Caco-2 (cell line): ENCODE results near the gene CDC42BPG. TPM values are rescaled to one million over a fixed set of nuclear protein-coding genes. Genes with fewer than 3 reads are reported as not detected.

Experiments
- BruUV-seq: library from RNA; stranded (reverse); fragments of 400-500 nt; replicated peaks from 2 replicates; lab custom pipeline; 2021; lab: Mats Ljungman, UMichigan
- CTCF ChIA-PET: fragments of 300-600 bp; sonication (Branson Sonifier 250); formaldehyde crosslinking; loops from one replicate; lab custom pipeline; 2022; ENCODE audit warnings: antibody characterized with exemption; lab: Charles Lee
- POLR2A ChIA-PET: fragments of 300-600 bp; sonication (Branson Sonifier 250); formaldehyde crosslinking; loops from one replicate; lab custom pipeline; 2022; ENCODE audit warnings: antibody characterized with exemption; lab: Charles Lee
- DNase-seq, 2 experiments: peaks; one replicate each; pipeline versions ENCODE4 v3.0.0 to v3.0.0-alpha.2; 2020 to 2022
- H3K27me3 ChIP-seq: replicated peaks from 2 replicates; pipeline ENCODE4 v1.6.0; 2011; ENCODE audit warnings: low read length; ENCODE audit not compliant: control insufficient read depth, insufficient read depth
- H3K36me3 ChIP-seq: 2 replicates; pipeline ENCODE4 v1.5.1; 2011; ENCODE audit warnings: low read length; ENCODE audit not compliant: control insufficient read depth, insufficient read depth
- H3K4me1 ChIP-seq: fragments of 250-450 bp; sonication (Bioruptor Pico); 2 replicates; pipeline ENCODE4 v1.5.1; 2020; ENCODE audit warnings: mild to moderate bottlenecking
- H3K4me3 ChIP-seq: 2 replicates; pipeline ENCODE4 v1.5.1; 2011; ENCODE audit warnings: low read depth, mild to moderate bottlenecking, control low read depth, low read length
- H3K9me3 ChIP-seq: fragments of 250-450 bp; sonication (Bioruptor Pico); 2 replicates; pipeline ENCODE4 v1.5.1; 2020; ENCODE audit warnings: mild to moderate bottlenecking, moderate library complexity
- H3K27ac Mint-ChIP-seq: one replicate; pipeline ENCODE4 v1.8.0; 2022; ENCODE audit warnings: mixed read lengths; ENCODE audit not compliant: unreplicated experiment
- H3K27me3 Mint-ChIP-seq: one replicate; pipeline ENCODE4 v1.8.0; 2022; ENCODE audit warnings: mixed read lengths; ENCODE audit not compliant: insufficient read depth, unreplicated experiment
- H3K36me3 Mint-ChIP-seq: one replicate; pipeline ENCODE4 v1.8.0; 2022; ENCODE audit warnings: mild to moderate bottlenecking, mixed read lengths; ENCODE audit not compliant: insufficient read depth, unreplicated experiment
- H3K4me1 Mint-ChIP-seq: one replicate; pipeline ENCODE4 v1.8.0; 2022; ENCODE audit warnings: low read depth, mixed read lengths; ENCODE audit not compliant: unreplicated experiment
- H3K4me3 Mint-ChIP-seq: one replicate; pipeline ENCODE4 v1.8.0; 2022; ENCODE audit warnings: mild to moderate bottlenecking, moderate library complexity, mixed read lengths; ENCODE audit not compliant: unreplicated experiment
- H3K9me3 Mint-ChIP-seq: one replicate; pipeline ENCODE4 v1.8.0; 2022; ENCODE audit warnings: mixed read lengths; ENCODE audit not compliant: unreplicated experiment
- CTCF ChIP-seq, 2 experiments: fragments of 200-600 bp in 1 of 2; IDR thresholded peaks; 1 replicate in 1 of 2; 2 replicates in 1 of 2; pipeline versions ENCODE4 v1.5.1 to v1.8.0; 2011 to 2022; ENCODE audit warnings: antibody characterized with exemption in 1 of 2, control low read depth in 1 of 2, inconsistent platforms in 1 of 2, low read depth in 1 of 2, low read length in 1 of 2, mild to moderate bottlenecking in 1 of 2, moderate library complexity in 1 of 2; ENCODE audit not compliant: insufficient read depth in 1 of 2, severe bottlenecking in 1 of 2, unreplicated experiment in 1 of 2
- intact Hi-C: fragments of 100-400 bp; cut with micrococcal nuclease; formaldehyde crosslinking; loops from one replicate; pipeline ENCODE4 v1.10.0; 2022; ENCODE audit not compliant: unreplicated experiment
- total RNA-seq: library from RNA; stranded (reverse); gene quantifications from 2 replicates; pipeline ENCODE4 v1.2.3, GENCODE V29; 2022

CDC42BPG gene
- total RNA-seq, 1 experiment from 2014 or later, result 29.1 TPM

- ChIA-PET CTCF (no interaction called here), POLR2A (no interaction called here)
- intact Hi-C loops, result loop anchor here (2.0 to 5.0 kb wide), 3 partner anchors 23 to 91 kb away; partner anchors contain the start of genes CDC42BPG and SF1
- TF ChIP-seq CTCF (IDR thresholded peaks at IDR 0.05; ENCODE audit: insufficient read depth in 1 of 2, low read depth in 1 of 2, low read length in 1 of 2, severe bottlenecking in 1 of 2, unreplicated experiment in 1 of 2), result no peak
- Mint-ChIP-seq H3K4me3 (peak overlapping the region; percentile 87), H3K27me3 (no peaks in the 10 kb centered on the region), H3K27ac (no peak overlapping the region), H3K4me1 (peaks cover 9% of the 10 kb centered on the region), H3K36me3 (peaks cover 16% of the 10 kb centered on the region), H3K9me3 (no peaks in the 10 kb centered on the region)
- no peak for DNase-seq
- Histone ChIP-seq H3K4me3 (no peak overlapping the region), H3K4me1 (peaks cover 20% of the 10 kb centered on the region), H3K36me3 (peaks cover 2% of the 10 kb centered on the region; the same call in 1 of the 2 replicates), H3K9me3 (no peaks in the 10 kb centered on the region), H3K27me3 (no peaks in the 10 kb centered on the region)
- no TSS peak for BruUV-seq
Measured at GRCh38 chr11:64801561-64802369, 42.7 kb downstream of the CDC42BPG start.

- intact Hi-C loops, result loop anchor here (5.0 kb wide), 2 partner anchors 41 to 91 kb away; partner anchors contain the start of gene CDC42BPG
- no peaks in the 10 kb centered on the region for H3K9me3 Mint-ChIP-seq
- no peak overlapping the region for H3K4me3 Mint-ChIP-seq
- no peak overlapping the region for H3K4me3 ChIP-seq
- ChIA-PET POLR2A (no interaction called here), CTCF (no interaction called here)
- no peaks in the 10 kb centered on the region for H3K27me3 ChIP-seq
- TF ChIP-seq CTCF (IDR thresholded peaks at IDR 0.05; ENCODE audit: insufficient read depth in 1 of 2, low read depth in 1 of 2, low read length in 1 of 2, severe bottlenecking in 1 of 2, unreplicated experiment in 1 of 2), result no peak
- H3K27ac Mint-ChIP-seq, result no peak overlapping the region
- peaks cover 20% of the 10 kb centered on the region for H3K4me1 ChIP-seq
- peaks cover 16% of the 10 kb centered on the region for H3K36me3 Mint-ChIP-seq
- no peak for DNase-seq
- H3K27me3 Mint-ChIP-seq, result no peaks in the 10 kb centered on the region
- H3K4me1 Mint-ChIP-seq, result peaks cover 9% of the 10 kb centered on the region
- peaks cover 2% of the 10 kb centered on the region; the same call in 1 of the 2 replicates for H3K36me3 ChIP-seq
- BruUV-seq, result no TSS peak
- H3K9me3 ChIP-seq, result no peaks in the 10 kb centered on the region
Measured at GRCh38 chr11:64801158-64801464, 43.3 kb downstream of the CDC42BPG start.

GRCh38 chr11:64800303-64801157 lies 43.9 kb downstream of the CDC42BPG start:
- Mint-ChIP-seq H3K4me1 (peaks cover 9% of the 10 kb centered on the region), H3K9me3 (no peaks in the 10 kb centered on the region), H3K36me3 (peaks cover 11% of the 10 kb centered on the region), H3K27me3 (no peaks in the 10 kb centered on the region), H3K4me3 (no peak overlapping the region), H3K27ac (no peak overlapping the region)
- no peaks in the 10 kb centered on the region for H3K9me3 ChIP-seq
- intact Hi-C loops, result loop anchor here (5.0 kb wide), 2 partner anchors 42 to 92 kb away; partner anchors contain the start of gene CDC42BPG
- no peaks in the 10 kb centered on the region for H3K27me3 ChIP-seq
- ChIA-PET CTCF (interaction anchor here (1.2 kb wide), 1 partner anchor 22 kb away, joined by 4 read pairs; the partner anchor contains the start of gene SF1), POLR2A (interaction anchor here (1.8 kb wide), 1 partner anchor 22 kb away, joined by 15 read pairs; the partner anchor contains the start of gene SF1)
- H3K36me3 ChIP-seq, result peaks cover 2% of the 10 kb centered on the region
- no peak for DNase-seq
- BruUV-seq, result no TSS peak
- no peak overlapping the region for H3K4me3 ChIP-seq
- TF ChIP-seq CTCF (IDR thresholded peaks at IDR 0.05; ENCODE audit: insufficient read depth in 1 of 2, low read depth in 1 of 2, low read length in 1 of 2, severe bottlenecking in 1 of 2, unreplicated experiment in 1 of 2), result no peak
- peaks cover 20% of the 10 kb centered on the region for H3K4me1 ChIP-seq
